Activated T-cell treated with anti-CD3 and anti-CD28 coated beads, Interleukin-2, amount 50 U/mL, for 4 hours (primary cell): ENCODE measurements around the gene CACNA1C. TPM values are rescaled to one million over a fixed set of nuclear protein-coding genes. Genes with fewer than 3 reads are reported as not detected.

ENCODE experiments used
- ATAC-seq, 2 donors: fragments of 200-7000 bp; cut with Tn5 transposase; one replicate each; pipeline ENCODE4 v1.10.0; 2021
- DNase-seq: peaks from one replicate; pipeline ENCODE4 v3.0.0-alpha.2; 2020
- H3K27me3 Mint-ChIP-seq: one replicate; pipeline ENCODE4 v1.8.0; 2021; ENCODE audit warnings: low read depth, mixed read lengths
- H3K36me3 Mint-ChIP-seq: one replicate; pipeline ENCODE4 v1.8.0; 2022; ENCODE audit warnings: mixed read lengths; ENCODE audit not compliant: insufficient read depth
- H3K4me1 Mint-ChIP-seq: one replicate; pipeline ENCODE4 v1.8.0; 2021; ENCODE audit warnings: low read depth, mixed read lengths
- H3K4me3 Mint-ChIP-seq: one replicate; pipeline ENCODE4 v1.8.0; 2021; ENCODE audit warnings: mild to moderate bottlenecking, moderate library complexity, mixed read lengths
- H3K9me3 Mint-ChIP-seq: one replicate; pipeline ENCODE4 v1.8.0; 2021; ENCODE audit warnings: mixed read lengths
- total RNA-seq, 3 donors: library from RNA; stranded (reverse); gene quantifications; one replicate each; pipeline ENCODE4 v1.2.1, GENCODE V29; 2021

The CACNA1C gene
- total RNA-seq, 3 donors from 2014 or later = 0.03 to 0.08 (median 0.03) TPM

DNA sequence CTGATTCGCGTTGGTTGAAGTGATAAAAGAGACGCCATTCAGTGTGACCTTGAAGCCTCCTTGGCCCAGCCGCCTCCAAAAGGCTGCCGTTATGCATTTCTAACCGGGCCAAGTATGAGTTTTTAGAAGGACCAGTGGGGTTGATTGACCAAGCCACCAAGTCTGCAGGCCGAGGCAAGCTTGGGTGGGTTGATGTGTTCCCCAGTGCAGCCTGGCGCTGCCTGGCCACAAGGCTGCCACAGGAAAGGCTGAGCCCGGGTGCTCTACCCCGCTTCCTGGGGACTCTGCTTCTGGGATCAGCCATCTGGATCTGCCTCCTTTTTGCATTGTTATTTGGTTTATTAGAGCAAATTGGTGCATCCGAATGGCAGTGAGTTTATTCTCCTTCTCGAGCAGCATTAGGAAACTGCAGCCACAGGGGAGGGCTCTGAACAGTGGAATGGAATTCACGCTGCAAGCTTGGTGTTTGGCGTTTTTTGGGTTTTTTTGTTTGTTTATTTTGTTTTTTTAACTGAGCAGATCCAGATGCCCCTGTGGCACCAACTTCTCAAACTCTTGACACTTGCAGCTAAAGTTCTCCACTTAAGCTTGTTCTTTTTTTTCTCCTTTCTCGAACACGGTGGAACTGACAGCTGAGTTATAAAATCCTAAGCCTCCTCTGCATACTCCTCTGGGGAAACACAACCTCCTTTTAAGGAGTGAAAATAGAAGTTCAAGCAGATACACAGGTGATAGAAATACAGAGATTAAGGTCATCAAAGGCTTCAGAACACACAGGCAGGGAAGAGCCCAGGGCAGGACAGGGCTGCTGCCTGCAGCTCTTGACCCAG is 596.6 kb downstream of the CACNA1C start:
- Mint-ChIP-seq H3K4me1 (no peaks in the 10 kb centered on the region), H3K36me3 (no peaks in the 10 kb centered on the region), H3K4me3 (no peak overlapping the region), H3K9me3 (no peaks in the 10 kb centered on the region), H3K27me3 (peaks cover 37% of the 10 kb centered on the region)
- ATAC-seq = no peak
- no peak for DNase-seq

DNA sequence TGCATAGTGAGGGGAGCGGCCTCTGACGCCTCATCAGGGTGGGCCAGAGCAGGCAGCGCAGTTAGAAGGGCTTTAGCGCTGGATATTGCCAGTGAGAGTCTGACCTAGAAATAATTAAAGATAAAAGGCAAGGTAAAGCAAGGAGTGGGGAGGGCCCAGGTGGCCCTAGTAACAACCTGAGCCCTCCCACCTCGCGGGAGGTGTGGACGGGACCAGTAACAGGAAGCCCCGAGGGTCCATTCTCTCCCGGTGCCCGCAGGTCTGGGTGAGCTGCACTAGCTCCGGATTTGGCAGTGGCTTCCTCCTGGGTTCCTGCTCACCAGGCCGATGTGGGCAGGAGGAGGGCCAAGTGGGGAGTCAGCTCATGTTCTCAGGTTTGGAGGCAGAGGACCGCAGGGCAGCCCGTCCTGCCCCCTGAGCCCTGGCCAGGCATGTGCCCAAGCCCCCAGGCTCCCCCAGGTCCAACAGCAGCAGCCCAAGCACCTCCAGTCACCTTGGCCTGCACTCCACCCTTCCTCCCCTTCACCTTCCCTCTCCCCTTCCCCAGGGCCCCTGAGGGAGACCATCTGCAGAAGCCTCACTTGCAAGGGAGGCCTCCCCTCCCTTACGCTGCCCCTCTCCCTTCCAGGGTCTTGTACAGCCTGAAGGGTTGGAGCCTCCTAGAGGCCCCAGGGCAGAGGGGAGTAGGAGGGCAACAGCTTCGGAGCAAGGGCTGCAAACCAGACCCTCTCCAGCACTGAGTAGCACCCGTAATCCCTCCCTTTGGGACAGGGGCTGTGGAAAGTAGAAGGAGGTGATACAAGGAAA is 597.7 kb downstream of the CACNA1C start:
- no peaks in the 10 kb centered on the region for H3K4me1 Mint-ChIP-seq
- H3K9me3 Mint-ChIP-seq = no peaks in the 10 kb centered on the region
- H3K36me3 Mint-ChIP-seq = no peaks in the 10 kb centered on the region
- H3K4me3 Mint-ChIP-seq = no peak overlapping the region
- no peak for DNase-seq
- ATAC-seq = no peak
- H3K27me3 Mint-ChIP-seq = peaks cover 30% of the 10 kb centered on the region

DNA sequence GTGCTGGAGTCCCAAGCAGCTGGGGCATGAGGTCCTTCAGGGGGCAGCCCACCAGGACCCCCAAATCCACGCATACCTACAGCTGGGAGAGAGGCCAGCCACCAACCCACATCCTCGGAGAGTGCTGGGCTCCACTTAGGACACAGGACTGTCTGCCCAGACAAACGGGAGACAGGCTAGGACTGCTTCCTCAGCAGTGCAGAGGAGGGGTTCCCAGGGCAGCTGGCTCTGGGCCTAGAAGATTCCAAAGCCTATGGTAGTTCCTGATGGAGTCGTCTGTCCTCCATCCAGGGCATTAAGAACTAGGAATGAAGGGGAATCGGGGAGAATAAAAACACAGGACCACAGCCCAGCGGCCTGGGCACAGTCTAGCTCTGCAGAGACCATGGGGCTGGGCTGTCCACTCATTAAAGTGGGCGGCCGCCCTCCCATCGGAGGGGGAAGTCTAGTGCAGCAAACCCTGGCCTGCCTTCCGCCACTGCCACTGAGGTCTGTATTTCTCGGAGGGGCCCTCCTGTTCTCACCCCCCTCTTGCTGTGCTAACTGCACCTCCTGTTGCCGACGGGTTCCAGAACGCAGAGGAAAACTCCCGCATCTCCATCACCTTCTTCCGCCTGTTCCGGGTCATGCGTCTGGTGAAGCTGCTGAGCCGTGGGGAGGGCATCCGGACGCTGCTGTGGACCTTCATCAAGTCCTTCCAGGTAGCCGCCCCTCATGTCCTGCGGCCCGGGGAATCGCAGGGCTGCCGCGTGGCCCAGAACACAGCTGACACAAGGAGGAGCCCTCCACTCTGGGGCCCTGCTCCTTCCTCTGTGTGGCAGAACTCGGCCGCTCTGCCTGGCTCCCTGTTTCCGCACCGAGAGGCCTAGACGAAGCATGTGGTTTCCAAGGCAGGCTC is 598.5 kb downstream of the CACNA1C start:
- ATAC-seq = no peak
- Mint-ChIP-seq H3K9me3 (no peaks in the 10 kb centered on the region), H3K27me3 (peaks cover 27% of the 10 kb centered on the region), H3K4me1 (no peaks in the 10 kb centered on the region), H3K36me3 (no peaks in the 10 kb centered on the region), H3K4me3 (no peak overlapping the region)
- DNase-seq = no peak

DNA sequence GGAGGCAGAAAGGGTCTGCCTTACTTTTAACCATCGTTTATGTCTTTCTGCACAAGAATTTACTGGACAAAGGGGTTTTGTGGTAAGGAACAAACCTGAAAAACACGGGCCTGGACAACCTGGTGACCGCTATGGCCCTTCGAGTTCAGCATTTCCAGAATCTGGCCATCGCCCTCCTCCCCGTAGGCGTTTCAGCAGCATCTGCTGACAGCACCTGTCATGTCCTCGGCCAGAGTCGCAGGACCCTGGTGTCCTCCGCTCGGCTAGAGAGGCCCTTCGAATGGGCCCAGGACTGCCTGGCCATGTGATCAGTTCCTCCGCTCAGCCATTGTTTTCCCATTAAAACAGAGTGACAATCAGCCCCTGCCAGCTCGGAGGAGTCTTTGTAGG is 599.2 kb downstream of the CACNA1C start:
- H3K27me3 Mint-ChIP-seq = peaks cover 23% of the 10 kb centered on the region
- peaks cover 2% of the 10 kb centered on the region for H3K9me3 Mint-ChIP-seq
- H3K4me3 Mint-ChIP-seq = no peak overlapping the region
- no peak for DNase-seq
- H3K4me1 Mint-ChIP-seq = no peaks in the 10 kb centered on the region
- no peak for ATAC-seq
- no peaks in the 10 kb centered on the region for H3K36me3 Mint-ChIP-seq

DNA sequence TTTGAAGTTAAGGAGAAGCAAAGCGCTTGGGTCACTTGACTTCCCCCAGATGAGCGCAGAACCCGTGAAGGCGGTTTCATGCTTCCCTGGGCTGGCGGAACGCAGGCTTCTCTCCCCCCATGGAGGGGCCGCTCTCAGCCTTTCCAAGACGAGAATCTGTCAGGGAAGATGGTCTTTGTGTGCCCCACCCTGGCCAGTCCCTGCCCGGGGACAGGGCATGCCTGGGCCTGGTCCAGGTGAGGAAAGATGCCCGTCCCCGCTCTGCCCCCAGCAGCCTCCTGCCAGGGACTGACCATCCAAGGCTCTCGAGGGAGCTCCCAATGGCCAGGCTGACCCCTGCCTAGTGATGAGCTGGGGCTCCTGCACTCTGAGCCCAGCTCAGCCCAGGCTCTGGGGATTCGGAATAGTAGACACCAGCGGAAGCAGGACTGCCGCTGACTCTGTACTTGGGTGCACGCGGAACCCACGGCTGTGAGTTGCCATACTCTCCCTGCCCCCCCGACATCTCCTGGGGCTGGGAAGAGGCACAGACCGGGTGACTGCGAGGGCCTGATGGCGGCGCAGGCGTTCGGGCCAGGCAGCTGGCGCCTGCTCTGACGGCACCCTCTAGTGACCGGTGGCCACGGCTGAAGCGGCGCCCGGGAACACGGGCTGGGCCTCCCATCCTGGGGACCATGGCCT is 599.8 kb downstream of the CACNA1C start:
- ATAC-seq = no peak
- no peak for DNase-seq
- no peak overlapping the region for H3K4me3 Mint-ChIP-seq
- H3K4me1 Mint-ChIP-seq = no peaks in the 10 kb centered on the region
- H3K27me3 Mint-ChIP-seq = peaks cover 18% of the 10 kb centered on the region
- H3K36me3 Mint-ChIP-seq = no peaks in the 10 kb centered on the region
- H3K9me3 Mint-ChIP-seq = peaks cover 6% of the 10 kb centered on the region

DNA sequence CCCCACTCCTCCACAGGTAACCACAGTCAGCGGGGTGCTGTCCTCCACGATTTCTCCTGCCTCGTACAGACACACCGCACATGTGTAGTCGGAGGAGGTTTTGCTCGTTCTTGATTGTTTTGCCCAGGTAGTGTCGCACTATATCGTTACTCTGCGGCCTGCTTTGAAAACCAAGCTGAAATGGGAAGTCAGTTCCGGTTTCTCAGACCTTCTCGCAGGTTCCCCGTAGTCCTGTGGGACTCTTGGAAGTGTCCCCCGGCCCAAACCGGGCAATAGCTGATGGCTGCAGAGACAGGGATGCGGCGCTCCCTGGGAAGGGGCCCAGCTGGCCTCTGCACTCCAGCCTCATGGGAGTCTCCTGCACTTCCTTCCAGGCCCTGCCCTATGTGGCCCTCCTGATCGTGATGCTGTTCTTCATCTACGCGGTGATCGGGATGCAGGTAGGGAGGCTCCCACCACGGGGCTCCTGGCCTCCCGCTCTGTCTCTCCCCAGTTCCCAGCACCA is 600.7 kb downstream of the CACNA1C start:
- H3K36me3 Mint-ChIP-seq = no peaks in the 10 kb centered on the region
- no peak overlapping the region for H3K4me3 Mint-ChIP-seq
- no peaks in the 10 kb centered on the region for H3K4me1 Mint-ChIP-seq
- peaks cover 14% of the 10 kb centered on the region for H3K27me3 Mint-ChIP-seq
- DNase-seq (no peak), ATAC-seq (no peak)
- H3K9me3 Mint-ChIP-seq = peaks cover 9% of the 10 kb centered on the region

DNA sequence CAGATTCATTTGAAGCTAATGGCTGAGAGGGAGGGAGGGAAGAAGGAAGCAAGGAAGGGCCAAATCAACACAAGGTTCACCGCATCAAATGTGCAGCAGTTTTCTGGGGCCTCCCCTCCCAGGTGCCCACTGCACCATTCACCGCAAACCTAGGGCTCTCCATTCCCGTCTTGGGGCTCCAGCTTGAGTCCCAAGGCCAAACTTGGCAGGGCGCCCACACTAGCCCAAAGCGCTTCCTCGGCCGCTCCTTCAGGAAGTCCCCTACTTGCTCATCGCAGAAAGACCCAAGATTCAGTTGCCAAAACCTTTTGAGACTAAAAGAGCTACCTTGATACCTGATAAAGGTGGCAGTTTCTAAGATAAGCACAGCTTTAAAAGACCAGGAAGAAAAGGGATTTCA is 601.5 kb downstream of the CACNA1C start:
- Mint-ChIP-seq H3K4me1 (no peaks in the 10 kb centered on the region), H3K36me3 (no peaks in the 10 kb centered on the region), H3K4me3 (no peak overlapping the region), H3K27me3 (peaks cover 11% of the 10 kb centered on the region), H3K9me3 (peaks cover 9% of the 10 kb centered on the region)
- DNase-seq = no peak
- no peak for ATAC-seq

DNA sequence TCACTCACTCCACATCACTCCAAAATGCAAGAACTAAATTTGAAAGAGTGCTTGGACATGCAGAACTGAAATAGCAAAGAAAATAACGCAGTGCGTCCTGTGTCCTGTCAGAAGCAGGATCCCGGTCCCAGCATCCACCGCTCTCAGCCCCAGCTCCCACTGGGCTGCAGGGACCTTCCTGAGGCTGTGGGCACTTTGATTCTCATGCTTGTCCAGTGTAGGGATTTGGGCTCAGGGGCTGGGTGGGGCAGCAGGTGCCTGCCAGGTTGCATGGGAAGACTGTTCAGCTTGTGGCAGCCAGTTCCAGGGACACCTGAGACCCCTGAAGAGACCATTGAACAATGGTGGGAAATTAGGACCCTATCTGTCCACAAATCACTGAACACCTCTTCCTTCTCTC is 602.0 kb downstream of the CACNA1C start:
- DNase-seq (no peak), ATAC-seq (no peak)
- no peak overlapping the region for H3K4me3 Mint-ChIP-seq
- peaks cover 9% of the 10 kb centered on the region for H3K9me3 Mint-ChIP-seq
- H3K4me1 Mint-ChIP-seq = no peaks in the 10 kb centered on the region
- H3K27me3 Mint-ChIP-seq = peaks cover 7% of the 10 kb centered on the region
- H3K36me3 Mint-ChIP-seq = no peaks in the 10 kb centered on the region

DNA sequence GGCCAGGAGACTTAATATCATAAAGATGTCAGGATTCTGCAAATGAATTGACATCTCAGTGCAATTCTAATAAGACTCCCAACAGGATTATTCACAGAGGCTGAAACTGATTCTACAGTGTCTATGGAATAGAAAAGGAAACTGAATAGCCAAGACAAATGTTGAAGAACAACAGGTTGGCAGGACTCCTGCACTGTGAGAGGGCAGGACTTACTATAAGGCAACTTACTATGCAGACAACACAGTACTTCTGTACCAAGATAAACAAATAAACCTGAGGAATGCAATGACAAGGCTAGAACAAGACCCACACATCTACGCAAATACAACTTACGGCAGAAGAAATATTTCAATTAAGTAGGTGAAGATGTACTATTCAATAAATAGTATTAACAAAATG is 609.7 kb downstream of the CACNA1C start:
- H3K36me3 Mint-ChIP-seq = no peaks in the 10 kb centered on the region

DNA sequence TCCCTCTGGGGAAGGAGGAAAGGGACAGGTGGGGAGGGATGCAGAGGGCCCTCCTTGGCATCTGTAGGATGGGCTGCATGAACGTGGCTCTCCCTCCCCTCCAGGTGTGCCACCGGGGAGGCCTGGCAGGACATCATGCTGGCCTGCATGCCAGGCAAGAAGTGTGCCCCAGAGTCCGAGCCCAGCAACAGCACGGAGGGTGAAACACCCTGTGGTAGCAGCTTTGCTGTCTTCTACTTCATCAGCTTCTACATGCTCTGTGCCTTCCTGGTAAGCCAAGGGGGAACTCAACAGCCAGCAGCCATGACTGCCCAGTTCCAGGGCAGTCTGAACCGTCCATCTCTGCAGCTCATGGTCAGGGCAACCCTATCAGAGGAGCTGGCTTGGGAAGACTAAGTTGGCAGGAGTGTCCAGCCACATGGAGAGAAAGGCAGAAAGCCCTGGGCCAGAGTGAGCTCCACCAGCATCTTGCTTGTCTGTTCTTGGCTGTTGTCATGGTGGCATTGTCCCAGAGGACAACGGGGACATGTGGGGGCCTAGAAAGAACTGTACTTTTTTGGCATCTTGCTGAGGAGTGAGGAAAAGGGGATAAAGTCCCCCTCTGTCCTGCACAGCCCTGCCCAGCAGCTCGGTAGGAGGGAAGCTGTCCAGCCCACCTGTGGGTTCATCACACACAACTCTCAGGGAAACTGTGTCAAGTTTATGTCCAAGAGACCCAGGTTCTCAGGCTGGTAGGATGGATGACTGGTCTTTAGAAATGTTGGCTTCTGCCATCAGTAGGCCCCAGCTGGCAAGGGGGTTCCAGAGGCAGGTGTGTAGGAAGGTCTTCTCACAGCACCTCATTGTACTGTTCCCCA is 612.2 kb downstream of the CACNA1C start:
- H3K9me3 Mint-ChIP-seq = no peaks in the 10 kb centered on the region
- H3K36me3 Mint-ChIP-seq = peaks cover 7% of the 10 kb centered on the region
- no peak for ATAC-seq
- H3K4me1 Mint-ChIP-seq = no peaks in the 10 kb centered on the region
- no peaks in the 10 kb centered on the region for H3K27me3 Mint-ChIP-seq
- no peak overlapping the region for H3K4me3 Mint-ChIP-seq
- no peak for DNase-seq

More for the DNA sequence above, 609.7 kb downstream of the CACNA1C start:
- Mint-ChIP-seq H3K27me3 (no peaks in the 10 kb centered on the region), H3K9me3 (peaks cover 3% of the 10 kb centered on the region), H3K4me3 (no peak overlapping the region), H3K4me1 (no peaks in the 10 kb centered on the region)
- ATAC-seq = no peak
- DNase-seq = no peak

DNA sequence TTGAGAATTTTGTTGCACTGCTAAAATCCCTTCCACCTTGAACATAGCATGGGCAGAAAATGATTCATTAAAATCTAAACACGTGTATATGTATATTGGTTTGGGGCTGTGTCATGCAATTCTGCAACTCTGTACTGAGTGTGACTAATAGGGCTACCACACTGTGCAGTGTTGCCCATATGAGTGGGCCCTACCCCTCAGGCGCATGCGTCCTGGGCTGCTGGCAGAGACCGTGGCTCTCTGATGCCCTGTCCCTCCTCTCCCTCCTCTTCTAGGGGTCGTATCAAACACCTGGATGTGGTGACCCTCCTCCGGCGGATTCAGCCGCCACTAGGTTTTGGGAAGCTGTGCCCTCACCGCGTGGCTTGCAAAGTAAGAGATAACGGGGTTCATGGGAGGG is 613.6 kb downstream of the CACNA1C start:
- no peaks in the 10 kb centered on the region for H3K27me3 Mint-ChIP-seq
- H3K4me1 Mint-ChIP-seq = no peaks in the 10 kb centered on the region
- H3K4me3 Mint-ChIP-seq = no peak overlapping the region
- peaks cover 7% of the 10 kb centered on the region for H3K36me3 Mint-ChIP-seq
- peak in 1 of 2 donors; percentile 58 for ATAC-seq
- DNase-seq = no peak
- no peaks in the 10 kb centered on the region for H3K9me3 Mint-ChIP-seq

DNA sequence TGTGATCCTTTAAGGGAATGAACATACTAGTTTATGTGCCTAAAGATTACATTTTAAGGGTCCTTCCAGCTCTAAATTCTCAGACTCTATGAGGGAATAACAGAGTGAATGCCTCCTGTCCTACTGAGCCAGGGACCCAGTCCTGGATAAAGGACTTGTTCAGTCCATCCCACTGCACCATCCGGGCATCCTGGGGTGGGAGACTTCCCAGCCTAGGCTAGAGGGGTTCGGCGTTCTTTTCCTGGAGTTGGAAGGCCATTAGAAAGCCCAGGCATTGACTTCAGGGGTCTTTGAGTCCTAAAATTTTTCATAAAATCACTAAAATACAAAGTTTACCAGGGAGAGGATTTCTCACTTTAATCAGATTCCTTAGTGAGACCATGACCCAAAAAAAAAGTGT is 614.1 kb downstream of the CACNA1C start:
- H3K4me1 Mint-ChIP-seq = no peaks in the 10 kb centered on the region
- peaks cover 7% of the 10 kb centered on the region for H3K36me3 Mint-ChIP-seq
- DNase-seq = no peak
- H3K9me3 Mint-ChIP-seq = no peaks in the 10 kb centered on the region
- no peak overlapping the region for H3K4me3 Mint-ChIP-seq
- no peaks in the 10 kb centered on the region for H3K27me3 Mint-ChIP-seq
- no peak for ATAC-seq
